Myocyte (in vitro differentiated cells): ENCODE results near the gene MSI2. TPM values are rescaled to one million over a fixed set of nuclear protein-coding genes. Genes with fewer than 3 reads are reported as not detected.
A peak's percentile ranks its signal among the peaks of the same experiment; 100 is the strongest.

Experiments used
- DNase-seq: peaks from one replicate; pipeline ENCODE4 v3.0.0-alpha.2; 2012; ENCODE audit warnings: low read depth
- total RNA-seq: library from RNA; depleted of rRNA; stranded (reverse); fragments of >200 nt; gene quantifications from 2 replicates; pipeline ENCODE4 v1.2.3, GENCODE V29; 2014

MSI2 gene
- total RNA-seq, 1 donor from 2014 or later, result 115 TPM

- DNase-seq, result no peak
These were observed 151.2 kb downstream of the MSI2 start for GRCh38 chr17:57407287-57408070.

- DNase-seq, result no peak
These were observed 151.9 kb downstream of the MSI2 start for GRCh38 chr17:57408071-57408811.

- DNase-seq, result no peak
These were observed 153.8 kb downstream of the MSI2 start for GRCh38 chr17:57410169-57410568.

- no peak for DNase-seq
These were observed 156.3 kb downstream of the MSI2 start for GRCh38 chr17:57412520-57413096.

GRCh38 chr17:57413848-57414651, 157.7 kb downstream of the MSI2 start:
- DNase-seq, result no peak

- DNase-seq, result no peak
These were observed 159.5 kb downstream of the MSI2 start for GRCh38 chr17:57415751-57416207.

GRCh38 chr17:57416369-57416768, 160.0 kb downstream of the MSI2 start:
- DNase-seq, result no peak

- DNase-seq, result no peak
These were observed 161.6 kb downstream of the MSI2 start for GRCh38 chr17:57417956-57418355.

- DNase-seq, result no peak
These were observed 162.3 kb downstream of the MSI2 start for GRCh38 chr17:57418463-57419246.

GRCh38 chr17:57419940-57420550, 163.7 kb downstream of the MSI2 start:
- DNase-seq, result no peak

GRCh38 chr17:57420734-57421717, 164.7 kb downstream of the MSI2 start:
- DNase-seq, result no peak

GRCh38 chr17:57422574-57423164, 166.3 kb downstream of the MSI2 start:
- DNase-seq, result peak; percentile 92

- DNase-seq, result no peak
These were observed 167.2 kb downstream of the MSI2 start for GRCh38 chr17:57423541-57423940.

- no peak for DNase-seq
These were observed 167.9 kb downstream of the MSI2 start for GRCh38 chr17:57424273-57424672.

GRCh38 chr17:57424777-57425188, 168.5 kb downstream of the MSI2 start:
- no peak for DNase-seq

- DNase-seq, result no peak
These were observed 169.1 kb downstream of the MSI2 start for GRCh38 chr17:57425431-57425830.

GRCh38 chr17:57425903-57426880, 169.9 kb downstream of the MSI2 start:
- DNase-seq, result no peak
